NOMO-1 treated with DMSO at 0.1 percent for 48 hours (cell line): ENCODE measurements around the gene IL1RL1.
"Not testable (repeated sequence)": the region's sequence is repeated elsewhere in the genome, so short reads cannot be mapped to it uniquely, and the experiment has no call there.

Experiments used
- DNase-seq: peaks from one replicate; lab custom pipeline; 2025; ENCODE audit not compliant: unreplicated experiment; lab: John Stamatoyannopoulos, UW

Gene IL1RL1

DNA sequence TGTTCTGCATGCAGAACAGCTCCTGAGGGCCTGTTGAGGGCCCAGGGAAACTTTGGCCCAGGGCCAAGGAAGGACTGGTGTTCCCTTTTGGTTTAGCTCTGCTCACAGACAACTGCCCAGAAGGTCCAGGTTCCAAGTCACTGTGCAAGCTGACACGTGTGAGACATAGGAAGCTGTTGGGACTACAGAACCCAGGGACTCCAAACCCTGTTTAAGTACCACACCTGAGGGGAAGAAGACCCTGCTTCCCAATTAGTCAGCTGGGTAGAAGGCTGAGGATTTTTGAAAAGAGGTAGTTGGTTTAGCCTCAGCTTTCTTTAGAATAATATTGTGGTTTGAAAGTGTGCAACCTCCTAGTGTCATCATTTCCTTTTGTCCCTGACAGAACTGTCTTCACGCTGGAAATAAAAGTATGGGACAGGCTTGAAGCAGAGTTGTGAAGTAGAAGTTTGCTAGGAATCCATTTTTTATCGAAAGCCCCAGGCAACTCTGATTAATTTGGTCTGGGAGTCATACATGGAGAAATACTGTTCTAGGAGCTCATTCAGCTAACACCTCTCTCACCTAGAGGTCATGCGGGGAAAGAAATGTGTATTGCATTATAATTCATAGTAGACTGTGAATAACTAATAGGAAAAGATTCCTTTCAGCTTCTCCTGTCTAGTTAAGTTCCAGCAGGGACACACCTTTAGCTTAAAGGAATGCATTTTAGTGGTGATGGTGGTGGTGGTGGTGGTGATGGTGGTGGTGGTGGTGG is 19.9 kb upstream of the IL1RL1 start:
- DNase-seq = peak; percentile 89

DNA sequence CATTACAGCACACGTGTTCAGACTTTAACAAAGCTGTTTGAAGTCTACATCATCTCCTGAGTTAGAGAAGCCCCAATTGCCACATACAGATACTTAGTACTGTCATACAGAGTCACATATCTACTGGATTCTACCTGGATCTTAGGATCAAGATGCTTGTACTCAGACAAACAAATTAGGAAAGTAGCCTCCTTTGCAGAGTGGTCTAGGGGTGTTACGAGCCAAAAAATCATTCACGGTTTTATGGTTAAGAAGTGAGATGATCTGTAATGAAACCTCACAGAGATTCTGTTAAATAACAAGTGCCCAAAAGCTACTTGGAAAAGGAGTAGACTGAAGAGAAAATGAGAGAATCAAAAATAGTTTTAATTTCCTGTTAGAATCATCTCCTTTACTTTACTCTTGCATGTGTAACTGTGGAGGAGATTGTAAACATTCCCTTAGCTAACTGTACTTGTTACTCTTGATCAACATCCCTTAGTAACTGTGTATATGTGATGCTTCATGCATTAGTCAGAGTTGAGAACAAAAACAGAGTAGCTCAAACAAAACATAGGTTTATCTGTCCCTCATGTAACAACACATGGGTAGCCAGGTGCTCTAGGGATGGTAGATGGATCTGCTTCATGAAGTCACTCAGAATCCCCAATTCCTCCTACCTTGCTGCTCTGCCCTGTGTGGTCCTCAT is 16.4 kb upstream of the IL1RL1 start:
- DNase-seq = peak; percentile 2

DNA sequence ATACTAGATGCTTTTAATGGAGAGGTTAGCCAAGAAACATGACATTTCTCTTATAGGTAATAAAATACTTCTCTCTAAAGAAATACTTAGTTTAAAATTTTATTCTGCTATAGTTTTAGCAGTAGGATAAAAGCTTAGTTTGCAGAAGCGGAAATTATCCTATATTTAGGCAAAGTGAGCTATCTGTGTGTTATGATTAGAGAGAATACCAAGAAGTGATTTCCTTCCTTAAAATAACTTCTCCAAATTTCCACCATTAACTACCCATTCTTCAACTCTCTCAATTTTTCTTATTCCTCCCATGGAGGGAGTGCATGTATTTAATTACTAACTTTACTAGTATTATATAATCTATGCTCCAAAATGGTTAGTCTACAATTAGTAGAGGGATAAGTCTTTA is 15.8 kb upstream of the IL1RL1 start:
- DNase-seq = peak; percentile 60

DNA sequence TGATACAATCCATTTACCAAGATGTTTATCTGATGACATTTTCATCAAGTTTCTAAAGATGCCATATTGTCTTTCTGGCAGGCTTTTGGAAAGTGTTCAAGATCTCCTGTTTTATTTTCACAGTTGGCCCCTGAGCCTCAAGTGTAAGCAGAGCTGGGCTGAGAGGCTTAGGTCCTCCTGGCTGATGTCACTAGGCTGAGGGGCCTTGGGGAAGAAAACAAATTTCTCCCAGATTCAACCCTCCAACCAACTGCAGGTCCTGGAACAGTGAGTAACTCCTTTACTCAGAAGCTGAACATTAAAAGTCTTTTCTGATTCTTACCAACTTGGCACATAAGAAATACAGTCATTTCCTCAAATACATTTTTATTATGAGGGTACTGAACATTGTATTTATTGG is 14.9 kb upstream of the IL1RL1 start:
- no peak for DNase-seq

DNA sequence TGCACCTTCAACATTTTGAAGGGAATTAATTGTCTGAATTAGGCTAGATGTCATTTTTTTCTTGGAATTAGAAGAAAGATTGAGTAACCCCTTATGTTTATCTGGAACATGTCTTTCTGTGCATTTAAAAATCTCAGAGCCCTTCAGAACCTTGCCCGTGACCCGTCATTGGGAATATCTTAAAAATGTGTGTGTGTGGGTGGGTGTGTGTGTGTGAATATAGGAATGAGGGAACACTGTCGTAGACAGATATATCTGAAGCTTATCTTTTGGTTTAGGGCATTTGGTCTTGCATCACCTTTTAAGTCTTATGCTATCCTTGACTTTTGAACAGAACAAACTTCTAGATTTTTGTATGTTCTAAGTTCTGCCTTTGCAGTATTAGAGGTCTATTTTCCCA is 13.5 kb upstream of the IL1RL1 start:
- no peak for DNase-seq

DNA sequence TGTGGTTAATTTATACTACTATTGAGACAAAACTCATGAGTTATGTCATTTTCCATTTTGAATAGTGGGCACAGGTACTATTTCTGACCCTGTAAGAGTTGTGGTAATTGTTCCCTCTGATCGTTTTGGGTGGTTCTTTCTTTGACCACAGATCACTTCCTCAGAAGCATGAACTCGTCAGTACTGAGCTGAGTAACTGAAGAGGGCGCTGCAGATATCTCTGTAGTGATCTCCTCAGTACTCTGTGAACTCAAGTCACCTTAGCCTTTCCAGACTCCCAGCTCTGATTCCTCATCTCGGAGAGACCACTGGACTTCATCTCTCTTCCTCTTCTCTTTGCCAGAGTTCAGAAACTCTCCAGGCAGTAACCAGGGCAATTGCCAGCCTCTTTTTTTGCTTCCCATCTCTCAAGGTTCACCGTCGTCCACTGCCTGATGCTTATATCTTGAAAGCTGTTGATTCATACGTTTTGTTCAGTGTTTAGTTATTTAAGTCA is 9.4 kb upstream of the IL1RL1 start:
- peak; percentile 85 for DNase-seq

DNA sequence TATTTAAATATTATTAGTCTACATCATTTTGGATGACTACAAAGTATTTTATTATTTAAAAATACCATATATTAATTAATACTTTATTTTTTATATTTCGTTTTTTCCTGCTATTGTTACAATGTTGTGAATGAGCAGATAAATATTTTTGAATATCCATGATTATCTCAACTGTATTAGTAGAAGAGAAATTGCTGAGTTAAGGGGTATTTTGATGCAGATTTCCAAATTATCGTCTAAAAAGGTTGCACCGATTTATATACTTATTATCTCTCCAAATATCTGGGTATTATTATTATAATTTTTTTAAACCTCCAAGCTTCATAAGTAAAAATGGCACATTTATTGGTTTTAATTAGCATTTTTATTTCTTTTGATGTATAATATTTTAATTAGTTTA is 8.9 kb upstream of the IL1RL1 start:
- DNase-seq = no peak

DNA sequence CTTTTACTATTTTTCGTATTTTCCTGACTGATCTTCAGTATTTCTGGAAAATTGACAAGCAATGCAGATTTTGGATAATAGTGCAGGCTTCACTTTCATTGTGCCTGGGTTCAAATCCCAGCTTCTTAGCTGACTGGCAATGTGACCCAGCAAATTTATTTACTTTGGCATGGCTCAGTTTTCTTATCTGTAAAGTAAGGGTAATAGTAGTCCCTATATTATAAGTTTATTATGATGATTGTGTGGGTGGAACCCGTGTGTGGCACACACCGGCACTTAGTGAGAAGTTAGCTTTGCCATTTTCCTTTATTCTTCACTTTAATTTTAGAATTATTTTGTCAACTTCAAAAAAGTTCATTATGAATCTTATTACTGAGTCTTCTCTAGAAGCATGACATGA is 7.8 kb upstream of the IL1RL1 start:
- DNase-seq = no peak

DNA sequence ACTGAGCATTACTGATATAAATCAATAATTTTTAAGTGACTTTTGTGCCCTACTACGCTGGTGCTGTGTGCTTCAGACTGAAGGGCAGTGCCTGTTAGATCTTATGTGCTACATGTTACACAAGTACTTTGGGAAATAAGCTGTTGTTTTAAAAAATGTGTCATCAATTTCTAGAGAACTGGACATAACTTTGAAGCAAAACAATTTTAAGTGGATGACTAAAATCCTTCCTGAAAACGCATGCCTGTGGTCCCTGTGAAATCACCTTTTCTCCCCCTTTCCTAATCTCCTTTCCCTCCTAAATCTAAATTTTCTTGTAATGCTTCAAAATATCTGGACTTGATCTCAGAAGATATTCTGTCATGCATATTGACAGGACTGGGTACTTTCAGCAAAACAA is 7.1 kb upstream of the IL1RL1 start:
- DNase-seq = no peak

DNA sequence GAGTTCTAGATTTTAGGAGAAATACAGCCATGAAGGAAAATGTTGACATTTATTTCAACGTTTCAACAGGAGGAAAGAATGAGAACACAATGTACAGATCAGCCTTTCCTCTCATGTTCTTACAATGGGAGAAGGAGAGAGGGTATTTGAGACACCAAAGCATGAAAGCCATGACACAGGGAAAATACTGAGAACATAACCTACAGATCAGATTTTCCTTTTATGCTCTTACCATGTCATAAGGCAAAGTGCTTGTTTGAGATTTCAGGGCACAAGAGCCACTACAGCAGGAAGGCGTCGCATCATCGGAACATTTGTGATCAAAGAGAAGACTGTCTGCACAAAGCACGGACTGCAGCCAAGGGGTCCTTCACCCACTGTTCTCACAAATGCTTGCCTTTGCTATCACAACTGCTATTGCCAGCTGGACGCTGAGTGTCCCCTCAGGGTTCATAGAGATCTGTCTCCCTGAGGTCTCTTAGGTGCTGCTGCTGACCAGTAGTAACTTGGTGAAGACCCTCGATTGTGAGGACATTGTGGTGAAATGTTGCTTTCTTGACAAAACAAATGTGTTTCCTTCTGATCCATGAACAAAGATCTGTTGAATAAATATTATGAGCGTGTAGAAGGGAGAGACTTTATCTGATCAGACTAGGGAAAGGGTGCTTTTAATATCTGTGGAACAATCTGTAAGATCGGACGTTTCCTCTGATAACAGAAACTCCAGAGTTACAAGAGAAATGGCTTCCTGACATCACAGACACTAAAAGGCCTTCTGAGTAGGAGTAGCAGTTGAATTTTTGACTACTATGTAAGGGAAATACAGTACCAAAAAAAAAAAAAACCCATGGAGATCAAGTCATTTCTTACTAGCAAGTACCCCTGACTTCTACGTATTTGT is 6.4 kb upstream of the IL1RL1 start:
- DNase-seq = no peak

DNA sequence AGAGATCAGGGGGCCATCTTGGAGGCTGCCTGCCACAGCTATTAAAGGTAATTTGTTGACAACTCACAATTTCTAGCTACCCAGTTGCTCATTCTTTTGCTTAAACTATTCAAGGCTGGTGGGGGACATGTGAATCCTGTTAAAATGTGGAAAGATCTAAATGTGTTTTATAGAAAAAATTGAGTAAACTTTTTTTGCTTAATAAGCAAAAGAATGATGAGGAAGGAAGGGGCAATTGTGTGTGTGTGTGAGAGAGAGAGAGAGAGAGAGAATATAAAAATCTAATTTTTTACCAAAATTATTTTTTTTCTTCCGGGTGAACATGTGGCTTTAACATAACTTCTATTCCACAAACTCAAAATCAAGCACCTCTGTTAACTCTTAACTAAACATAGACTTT is 5.2 kb upstream of the IL1RL1 start:
- DNase-seq = no peak

DNA sequence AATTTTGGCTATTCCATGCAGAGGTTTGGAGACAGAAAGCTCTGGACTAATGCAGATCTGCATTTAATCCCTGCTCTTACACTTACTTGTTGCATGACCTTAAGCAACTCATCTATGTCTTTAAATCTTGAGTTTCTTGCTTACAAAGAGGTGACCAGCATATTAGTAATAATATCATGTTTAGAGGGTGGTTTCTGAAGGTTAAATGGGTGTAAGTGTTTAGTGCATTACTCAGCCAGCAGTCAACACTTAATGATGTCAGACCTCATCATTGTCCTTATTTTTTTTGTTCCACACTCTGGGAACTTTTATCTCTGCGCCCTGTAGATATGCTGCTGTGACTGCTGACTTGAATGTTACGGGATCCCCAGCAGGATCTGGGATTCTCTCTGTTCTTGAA is 1.7 kb downstream of the IL1RL1 start:
- no peak for DNase-seq

DNA sequence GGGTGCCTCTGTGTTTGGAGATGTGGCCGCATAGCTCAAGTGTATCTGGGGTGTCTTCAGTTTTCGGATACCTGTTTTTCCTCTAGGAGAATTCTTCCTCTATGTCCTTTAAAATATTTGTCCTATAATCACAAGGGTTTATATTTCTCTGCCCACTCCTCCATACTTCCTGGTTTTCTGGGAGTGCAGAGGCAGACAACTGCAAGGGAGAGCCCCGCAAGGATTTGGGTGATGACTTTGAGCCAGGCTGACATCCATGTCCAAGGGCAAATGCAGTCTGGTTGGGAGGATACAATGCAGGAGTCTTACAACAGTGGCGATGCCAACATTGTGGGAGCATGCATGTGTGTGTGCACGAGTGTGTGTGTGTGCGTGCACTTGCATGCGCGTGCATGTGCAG is 2.1 kb downstream of the IL1RL1 start:
- DNase-seq = no peak

DNA sequence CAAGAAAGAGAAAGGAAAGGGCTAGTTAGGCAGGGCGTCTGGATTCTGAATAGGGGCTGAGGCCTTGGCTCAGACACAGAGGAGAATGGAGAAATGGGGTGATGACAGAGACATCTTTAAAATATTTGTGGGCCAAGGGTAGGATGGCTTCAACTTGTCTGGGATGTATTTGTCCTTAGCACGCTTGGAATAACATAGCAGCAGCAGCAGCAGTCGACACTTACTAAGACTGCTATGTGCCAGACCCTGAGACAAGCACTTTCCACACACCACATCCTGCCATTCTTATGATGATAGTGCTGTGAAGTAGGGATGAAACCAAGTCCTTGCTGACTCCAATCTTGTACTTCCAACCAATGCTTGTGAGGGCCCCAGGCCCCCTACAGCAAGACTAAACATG is 2.6 kb downstream of the IL1RL1 start:
- no peak for DNase-seq

DNA sequence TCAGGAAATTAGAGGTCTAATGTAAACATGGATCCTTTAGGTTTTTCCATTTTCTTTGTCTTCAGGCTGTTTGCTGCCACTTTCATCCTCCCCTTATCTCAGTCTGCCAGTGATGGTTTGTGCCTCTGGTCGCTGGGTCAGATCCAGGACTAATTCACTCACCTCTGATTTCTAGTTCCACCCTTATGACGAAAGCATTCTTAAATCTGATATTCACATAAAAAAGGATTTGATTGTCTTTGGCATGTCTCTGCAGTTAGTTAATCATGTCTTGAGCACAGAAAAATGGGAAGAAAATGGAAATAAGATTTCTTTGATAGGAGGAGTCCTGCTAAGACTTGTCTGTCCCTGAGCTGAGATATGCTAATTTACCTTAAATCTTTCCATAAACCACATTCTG is 4.6 kb downstream of the IL1RL1 start:
- DNase-seq = no peak

DNA sequence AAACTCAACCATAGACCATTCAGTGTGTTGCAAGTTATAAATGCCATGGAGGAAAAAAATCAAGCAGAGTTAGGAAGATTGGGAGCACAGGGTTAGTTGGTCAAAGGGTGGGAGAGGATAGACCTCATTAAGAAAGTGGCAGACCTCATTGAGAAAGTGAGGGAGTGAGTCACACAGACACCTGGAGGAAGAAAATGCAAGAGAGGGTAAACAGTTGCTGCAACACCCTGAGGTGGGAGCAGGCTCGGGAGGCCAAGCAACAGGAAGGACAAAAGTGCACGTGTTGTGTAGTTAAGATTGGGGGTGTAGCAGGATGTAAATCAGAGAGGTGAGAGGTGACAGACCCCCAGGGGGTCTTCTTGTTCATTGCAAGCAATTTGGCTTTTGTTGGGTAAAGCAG is 6.4 kb downstream of the IL1RL1 start:
- no peak for DNase-seq

DNA sequence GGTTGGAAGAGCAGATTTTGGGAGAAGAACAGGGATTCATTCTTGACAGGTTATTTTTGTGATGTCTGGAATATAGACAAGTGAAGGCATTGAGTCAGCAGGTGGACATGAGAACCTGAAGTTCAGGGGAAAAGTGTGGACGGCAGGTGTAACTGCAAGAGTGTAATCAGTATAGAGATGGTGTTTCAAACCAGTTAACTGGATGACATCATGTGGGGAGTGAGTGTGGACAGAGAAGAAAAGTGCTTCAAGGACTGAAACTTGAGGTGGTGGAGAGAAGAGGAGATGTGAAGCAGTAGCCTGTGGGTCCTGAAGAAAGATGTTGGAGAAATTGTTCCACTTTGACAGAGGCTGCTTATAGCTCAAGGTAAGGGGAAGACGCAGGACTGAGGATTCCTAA is 7.1 kb downstream of the IL1RL1 start:
- no peak for DNase-seq

DNA sequence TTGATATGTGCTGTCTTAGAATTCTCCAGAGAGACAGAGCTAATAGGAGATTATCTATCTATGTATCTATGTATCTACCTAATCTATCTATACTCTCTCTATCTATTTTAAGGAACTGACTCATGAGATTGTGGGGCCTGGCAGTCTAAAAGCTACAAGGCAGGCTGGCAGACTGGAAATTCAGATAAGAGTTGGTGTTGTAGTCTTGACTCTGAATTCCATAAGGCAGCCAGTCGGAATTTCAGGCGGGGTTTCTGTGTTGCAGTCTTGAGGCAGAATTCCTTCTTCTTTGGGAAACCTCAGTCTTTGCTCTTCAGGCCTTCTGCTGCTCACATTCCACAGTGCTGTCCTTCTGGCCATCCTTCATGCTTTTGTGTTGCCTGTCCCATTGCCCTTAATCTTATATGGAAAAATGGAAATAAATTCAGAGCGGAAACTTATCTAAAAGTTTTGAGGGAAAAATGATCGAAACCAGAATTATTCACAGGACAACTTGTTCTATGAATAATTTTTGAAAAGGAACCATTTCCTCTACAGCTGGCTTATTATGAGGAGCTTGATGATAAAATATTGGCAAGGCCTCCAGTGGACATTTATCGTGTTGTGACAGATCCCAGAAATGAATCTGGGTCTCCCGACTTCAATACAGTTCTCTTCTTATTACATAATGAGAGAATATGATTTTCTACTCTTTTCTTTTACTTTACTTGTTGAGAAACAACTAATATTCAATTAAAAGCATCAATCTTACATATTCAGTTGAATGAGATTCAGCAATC is 10.8 kb downstream of the IL1RL1 start:
- DNase-seq = no peak

DNA sequence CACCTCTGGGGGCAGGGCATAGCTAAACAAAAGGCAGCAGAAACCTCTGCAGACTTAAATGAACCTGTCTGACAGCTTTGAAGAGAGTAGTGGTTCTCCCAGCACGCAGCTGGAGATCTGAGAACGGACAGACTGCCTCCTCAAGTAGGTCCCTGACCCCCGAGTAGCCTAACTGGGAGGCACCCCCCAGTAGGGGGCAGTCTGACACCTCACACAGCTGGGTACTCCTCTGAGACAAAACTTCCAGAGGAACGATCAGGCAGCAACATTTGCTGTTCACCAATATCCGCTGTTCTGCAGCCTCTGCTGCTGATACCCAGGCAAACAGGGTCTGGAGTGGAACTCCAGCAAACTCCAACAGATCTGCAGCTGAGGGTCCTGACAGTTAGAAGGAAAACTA is 13.6 kb downstream of the IL1RL1 start:
- DNase-seq = not testable (repeated sequence)

DNA sequence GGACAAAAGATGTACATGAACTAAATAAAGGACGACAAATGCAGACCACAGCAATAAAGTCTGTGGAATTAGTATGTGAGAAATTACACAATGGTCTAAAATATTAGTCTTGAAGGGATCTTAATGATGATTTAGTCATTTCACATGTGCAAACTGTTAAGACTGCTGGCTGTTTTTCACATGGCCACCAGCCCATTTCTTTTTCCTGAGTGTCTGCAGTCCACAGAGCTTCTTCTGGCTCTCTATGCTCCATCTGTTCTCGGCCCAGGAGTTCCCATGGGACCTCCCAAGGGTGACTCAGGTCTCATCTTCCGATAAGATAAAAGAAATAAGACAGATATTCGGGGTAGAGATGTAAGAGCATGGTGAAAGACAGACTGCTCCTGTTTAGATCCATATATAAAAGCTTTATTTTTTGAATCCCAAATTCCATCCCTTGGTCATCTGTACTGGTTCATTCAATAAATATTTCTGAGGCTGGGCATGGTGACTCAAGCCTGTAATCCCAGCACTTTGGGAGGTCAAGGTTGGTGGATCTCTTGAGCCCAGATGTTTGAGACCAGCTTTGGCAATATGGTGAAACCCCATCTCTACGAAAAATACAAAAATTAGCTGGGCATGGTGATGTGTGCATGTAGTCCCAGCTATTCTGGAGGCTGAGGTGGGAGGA is 20.1 kb downstream of the IL1RL1 start:
- DNase-seq = no peak
